Smooth muscle cell (in vitro differentiated cells): ENCODE results near the gene ZNF639. TPM values are rescaled to one million over a fixed set of nuclear protein-coding genes. Genes with fewer than 3 reads are reported as not detected.
"Not testable (repeated sequence)": the region's sequence is repeated elsewhere in the genome, so short reads cannot be mapped to it uniquely, and the experiment has no call there.

Experiments used
- DNase-seq: peaks from one replicate; lab custom pipeline; 2025; ENCODE audit not compliant: unreplicated experiment; lab: John Stamatoyannopoulos, UW
- H2AFZ ChIP-seq: fragments of 200-600 bp; sonication (generic); 2 replicates; pipeline ENCODE4 v1.6.0; 2016; ENCODE audit warnings: antibody characterized with exemption, low read depth, mild to moderate bottlenecking
- H3F3A ChIP-seq: fragments of 200-600 bp; sonication (generic); 2 replicates; pipeline ENCODE4 v1.6.0; 2017; ENCODE audit warnings: antibody characterized with exemption, low read depth
- H3K27ac ChIP-seq: fragments of 200-600 bp; sonication (generic); 2 replicates; pipeline ENCODE4 v1.5.1; 2016; ENCODE audit warnings: low read depth, mild to moderate bottlenecking
- H3K27me3 ChIP-seq: fragments of 200-600 bp; sonication (generic); 2 replicates; pipeline ENCODE4 v1.6.1; 2016; ENCODE audit warnings: low read depth, mild to moderate bottlenecking
- H3K36me3 ChIP-seq: fragments of 200-600 bp; sonication (generic); 2 replicates; pipeline ENCODE4 v1.5.1; 2016; ENCODE audit warnings: low read depth
- H3K4me1 ChIP-seq: fragments of 200-600 bp; sonication (generic); 2 replicates; pipeline ENCODE4 v1.5.1; 2016; ENCODE audit warnings: low read depth
- H3K4me2 ChIP-seq: fragments of 200-600 bp; sonication (generic); 2 replicates; pipeline ENCODE4 v1.6.0; 2016; ENCODE audit warnings: mild to moderate bottlenecking
- H3K4me3 ChIP-seq: fragments of 200-600 bp; sonication (generic); 2 replicates; pipeline ENCODE4 v1.5.1; 2016; ENCODE audit warnings: mild to moderate bottlenecking
- H3K79me2 ChIP-seq: fragments of 200-600 bp; sonication (generic); 2 replicates; pipeline ENCODE4 v1.6.0; 2016; ENCODE audit warnings: low read depth, mild to moderate bottlenecking
- H3K9ac ChIP-seq: fragments of 200-600 bp; sonication (generic); 2 replicates; pipeline ENCODE4 v1.6.0; 2016; ENCODE audit warnings: low read depth
- H3K9me3 ChIP-seq: fragments of 200-600 bp; sonication (generic); replicated peaks from 2 replicates; pipeline ENCODE4 v1.5.1; 2016; ENCODE audit warnings: low read depth
- H4K20me1 ChIP-seq: fragments of 200-600 bp; sonication (generic); 2 replicates; pipeline ENCODE4 v1.6.0; 2016; ENCODE audit warnings: low read depth
- CTCF ChIP-seq: fragments of 200-600 bp; sonication (generic); IDR thresholded peaks from 2 replicates; pipeline ENCODE4 v1.5.1; 2017; ENCODE audit warnings: borderline replicate concordance, mild to moderate bottlenecking, antibody characterized with exemption; ENCODE audit not compliant: insufficient read depth, poor library complexity, severe bottlenecking
- WGBS: methylation state at CpG from one replicate; pipeline ENCODE4 v1.1.7; 2016; ENCODE audit warnings: low lambda C conversion rate; 5-methylcytosine and 5-hydroxymethylcytosine counted together
- polyA plus RNA-seq: library from polyadenylated mRNA; unstranded; fragments of >200 nt; fragmentation: Nextera tagmentation; extraction: Ambion mirVana; gene quantifications from 2 replicates; pipeline ENCODE4 v1.2.1, GENCODE V29; 2016
- total RNA-seq: library from RNA; depleted of rRNA; stranded (reverse); fragments of >200 nt; gene quantifications from 2 replicates; pipeline ENCODE4 v1.2.3, GENCODE V29; 2014

The ZNF639 gene, protein sequence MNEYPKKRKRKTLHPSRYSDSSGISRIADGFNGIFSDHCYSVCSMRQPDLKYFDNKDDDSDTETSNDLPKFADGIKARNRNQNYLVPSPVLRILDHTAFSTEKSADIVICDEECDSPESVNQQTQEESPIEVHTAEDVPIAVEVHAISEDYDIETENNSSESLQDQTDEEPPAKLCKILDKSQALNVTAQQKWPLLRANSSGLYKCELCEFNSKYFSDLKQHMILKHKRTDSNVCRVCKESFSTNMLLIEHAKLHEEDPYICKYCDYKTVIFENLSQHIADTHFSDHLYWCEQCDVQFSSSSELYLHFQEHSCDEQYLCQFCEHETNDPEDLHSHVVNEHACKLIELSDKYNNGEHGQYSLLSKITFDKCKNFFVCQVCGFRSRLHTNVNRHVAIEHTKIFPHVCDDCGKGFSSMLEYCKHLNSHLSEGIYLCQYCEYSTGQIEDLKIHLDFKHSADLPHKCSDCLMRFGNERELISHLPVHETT
- total RNA-seq (40.4 and 63.3 TPM in 2 replicates), polyA plus RNA-seq (26.8 and 28.5 TPM in 2 replicates)

DNA sequence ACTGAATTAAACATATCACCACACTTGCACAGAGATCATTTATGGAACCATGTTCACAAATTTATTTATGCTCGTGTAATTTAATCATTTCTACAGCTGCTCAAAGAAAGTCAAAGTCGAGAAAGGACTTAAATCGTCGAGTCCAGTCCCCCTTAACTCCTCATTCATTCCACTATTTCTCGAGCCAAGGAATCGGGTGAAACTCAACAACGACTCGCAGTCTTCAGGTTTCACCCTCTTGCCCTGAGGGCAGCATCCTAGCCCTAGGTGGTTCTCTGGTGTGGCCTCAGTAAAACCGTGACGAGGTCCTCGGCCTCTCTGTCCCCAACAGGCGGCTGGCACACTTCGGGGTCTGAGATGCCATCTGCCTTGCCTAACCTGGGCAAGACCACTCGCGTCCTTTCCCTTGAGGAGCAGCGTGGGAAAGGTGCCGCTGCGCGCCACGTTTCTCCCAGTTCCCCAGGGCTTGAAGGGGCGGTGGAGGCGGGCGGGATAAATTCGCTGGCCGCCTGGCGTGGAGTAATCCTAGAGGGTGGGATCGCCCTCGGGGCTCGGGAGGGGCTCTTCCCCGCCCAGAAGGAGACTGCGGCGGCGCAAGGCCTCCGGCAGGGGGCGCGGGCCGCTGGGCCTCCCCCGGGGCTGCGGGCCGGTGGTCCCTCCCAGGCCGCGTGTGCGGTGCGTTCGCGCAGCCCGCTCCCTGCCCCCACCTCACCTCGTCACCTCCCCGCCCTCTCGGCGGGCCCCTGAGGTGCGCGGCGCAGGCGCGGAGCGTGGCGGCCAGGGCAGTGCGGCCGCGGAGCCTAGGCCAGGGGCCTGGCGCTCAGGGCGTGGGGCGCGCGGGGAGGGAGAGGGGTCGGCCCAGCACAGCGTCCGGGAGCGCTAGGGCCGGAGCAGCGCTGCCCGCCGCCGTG lies at the start of gene ZNF639:
Gene ZNF639, plus strand, starts transcription at position 746 of the 911 bp plus-strand sequence. CDS start 5,263 bp downstream, outside the sequence.
- H3K9me3 ChIP-seq, result no peaks in the 10 kb centered on the region
- H3K9ac ChIP-seq, result peak within 1 kb of the TSS; percentile 88
- H3K79me2 ChIP-seq, result peaks cover 41% of the 10 kb centered on the region
- peak within 1 kb of the TSS; percentile 93 for H3K4me2 ChIP-seq
- peaks cover 12% of the 10 kb centered on the region for H3K4me1 ChIP-seq
- no peaks in the 10 kb centered on the region for H3F3A ChIP-seq
- peak; percentile 68 for DNase-seq
- TF ChIP-seq CTCF, result peak; percentile 81
- H3K27me3 ChIP-seq, result no peaks in the 10 kb centered on the region
- no peaks in the 10 kb centered on the region for H3K36me3 ChIP-seq
- H2AFZ ChIP-seq, result peak within 1 kb of the TSS; percentile 96
- peak within 1 kb of the TSS; percentile 81 for H3K4me3 ChIP-seq
- peak within 1 kb of the TSS; percentile 83 for H3K27ac ChIP-seq
- peaks cover 37% of the 10 kb centered on the region for H4K20me1 ChIP-seq
- WGBS, result 5% methylated on average over 28 of the region's 75 CpGs

GRCh38 chr3:179274434-179274833 lies 48.4 kb upstream of the ZNF639 start:
- H3K27ac ChIP-seq, H3K9ac ChIP-seq, H3K4me3 ChIP-seq, H3K27me3 ChIP-seq, H3K79me2 ChIP-seq, H4K20me1 ChIP-seq, DNase-seq, H3F3A ChIP-seq, H2AFZ ChIP-seq, H3K4me2 ChIP-seq, H3K9me3 ChIP-seq, H3K36me3 ChIP-seq, H3K4me1 ChIP-seq: not testable (repeated sequence)
- whole genome bisulfite sequencing, result 89% methylated on average over 2 of the region's 2 CpGs

- Histone ChIP-seq H3F3A (no peaks in the 10 kb centered on the region), H2AFZ (no peak overlapping the region), H4K20me1 (no peaks in the 10 kb centered on the region), H3K4me3 (no peak overlapping the region), H3K36me3 (no peaks in the 10 kb centered on the region), H3K4me2 (no peak overlapping the region), H3K9me3 (no peaks in the 10 kb centered on the region), H3K4me1 (no peaks in the 10 kb centered on the region), H3K79me2 (no peaks in the 10 kb centered on the region), H3K27ac (no peak overlapping the region), H3K27me3 (no peaks in the 10 kb centered on the region), H3K9ac (no peak overlapping the region)
- WGBS, result 75% methylated on average over 3 of the region's 3 CpGs
- no peak for DNase-seq
- no peak for TF ChIP-seq CTCF
These were observed 46.8 kb upstream of the ZNF639 start for GRCh38 chr3:179276001-179276400.

- 85% methylated on average over 3 of the region's 3 CpGs for WGBS
- no peak for DNase-seq
- no peak for TF ChIP-seq CTCF
These were observed 46.1 kb upstream of the ZNF639 start for GRCh38 chr3:179276743-179277142.

More at GRCh38 chr3:179276743-179277142, 46.1 kb upstream of the ZNF639 start:
- H3K27ac ChIP-seq, result no peak overlapping the region
- H3K27me3 ChIP-seq, result no peaks in the 10 kb centered on the region
- no peak overlapping the region for H3K4me2 ChIP-seq
- no peaks in the 10 kb centered on the region for H3K4me1 ChIP-seq
- no peaks in the 10 kb centered on the region for H3F3A ChIP-seq
- H4K20me1 ChIP-seq, result no peaks in the 10 kb centered on the region
- H2AFZ ChIP-seq, result no peak overlapping the region
- H3K36me3 ChIP-seq, result no peaks in the 10 kb centered on the region
- no peak overlapping the region for H3K9ac ChIP-seq
- H3K9me3 ChIP-seq, result no peaks in the 10 kb centered on the region
- H3K79me2 ChIP-seq, result no peaks in the 10 kb centered on the region
- no peak overlapping the region for H3K4me3 ChIP-seq
